ENCODE measurements around the gene CARD10.

DNA sequence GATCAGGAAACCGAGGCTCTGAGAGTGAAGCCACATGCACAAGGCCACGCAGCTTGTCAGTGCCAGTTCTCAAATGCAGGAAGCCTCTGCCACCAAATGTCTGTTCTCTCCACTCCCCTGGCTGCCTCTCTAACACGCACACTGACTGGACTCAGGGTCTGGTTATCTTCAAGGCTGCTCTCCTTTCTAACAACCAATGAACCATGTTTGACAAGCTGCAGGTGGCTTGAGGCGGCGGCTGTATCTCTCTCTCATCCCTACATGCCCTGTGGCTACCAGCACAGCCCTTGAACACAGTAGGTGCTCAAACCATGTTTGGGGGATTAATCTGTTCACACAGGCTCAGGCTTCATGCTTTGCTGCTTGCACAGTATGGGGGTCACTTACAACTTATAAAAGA lies 56.8 kb downstream of the CARD10 start:
- TF ChIP-seq, protein P1, sequence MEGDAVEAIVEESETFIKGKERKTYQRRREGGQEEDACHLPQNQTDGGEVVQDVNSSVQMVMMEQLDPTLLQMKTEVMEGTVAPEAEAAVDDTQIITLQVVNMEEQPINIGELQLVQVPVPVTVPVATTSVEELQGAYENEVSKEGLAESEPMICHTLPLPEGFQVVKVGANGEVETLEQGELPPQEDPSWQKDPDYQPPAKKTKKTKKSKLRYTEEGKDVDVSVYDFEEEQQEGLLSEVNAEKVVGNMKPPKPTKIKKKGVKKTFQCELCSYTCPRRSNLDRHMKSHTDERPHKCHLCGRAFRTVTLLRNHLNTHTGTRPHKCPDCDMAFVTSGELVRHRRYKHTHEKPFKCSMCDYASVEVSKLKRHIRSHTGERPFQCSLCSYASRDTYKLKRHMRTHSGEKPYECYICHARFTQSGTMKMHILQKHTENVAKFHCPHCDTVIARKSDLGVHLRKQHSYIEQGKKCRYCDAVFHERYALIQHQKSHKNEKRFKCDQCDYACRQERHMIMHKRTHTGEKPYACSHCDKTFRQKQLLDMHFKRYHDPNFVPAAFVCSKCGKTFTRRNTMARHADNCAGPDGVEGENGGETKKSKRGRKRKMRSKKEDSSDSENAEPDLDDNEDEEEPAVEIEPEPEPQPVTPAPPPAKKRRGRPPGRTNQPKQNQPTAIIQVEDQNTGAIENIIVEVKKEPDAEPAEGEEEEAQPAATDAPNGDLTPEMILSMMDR (IDR thresholded peaks at IDR 0.05): no peak
- TF ChIP-seq POLR2A (IDR thresholded peaks at IDR 0.05): no peak

All from esophagus squamous epithelium (tissue), 4 donors.